GM21529 (cell line): ENCODE data around the gene KRTAP5-4.

Source experiments
- ATAC-seq: cut with Tn5 transposase; IDR thresholded peaks from one replicate; pipeline ENCODE4 v1.9.1; 2021; ENCODE audit not compliant: unreplicated experiment

The KRTAP5-4 gene

DNA sequence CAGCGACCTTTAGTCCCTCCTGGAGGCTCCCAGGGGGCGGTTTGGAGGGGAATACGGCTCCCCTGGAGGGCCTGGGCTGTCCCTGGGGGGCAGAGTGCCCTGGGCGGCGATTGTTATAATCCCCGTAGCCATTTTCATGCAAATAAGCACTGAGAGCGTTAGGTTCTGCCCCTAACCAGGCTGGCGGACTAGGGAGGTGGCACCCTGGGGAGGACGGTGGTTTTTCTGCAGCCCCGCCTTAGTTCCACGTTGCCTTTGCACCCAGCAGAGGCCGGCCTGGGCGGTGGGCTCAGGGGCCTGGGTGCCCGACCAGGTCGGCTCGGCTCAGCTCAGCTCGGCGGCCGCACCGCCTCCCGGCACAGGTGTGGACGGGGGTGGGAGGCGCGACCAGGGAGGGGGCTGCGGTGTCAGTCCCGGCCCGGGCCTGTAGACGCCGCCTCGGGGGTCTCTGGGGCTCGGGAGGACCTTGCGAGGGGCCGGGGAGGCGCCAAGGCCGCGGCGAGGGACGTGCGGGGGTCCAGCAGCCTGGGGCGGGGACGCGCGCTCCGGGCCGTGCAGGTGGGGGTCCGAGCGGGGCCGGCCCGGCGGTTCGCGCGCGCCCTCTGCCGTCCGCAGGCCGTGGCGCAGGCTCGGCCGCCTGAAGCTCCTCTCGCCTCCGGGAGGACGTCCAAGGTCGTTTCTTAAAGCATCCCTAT, 47.6 kb downstream of the KRTAP5-4 start:
- ATAC-seq = no peak

DNA sequence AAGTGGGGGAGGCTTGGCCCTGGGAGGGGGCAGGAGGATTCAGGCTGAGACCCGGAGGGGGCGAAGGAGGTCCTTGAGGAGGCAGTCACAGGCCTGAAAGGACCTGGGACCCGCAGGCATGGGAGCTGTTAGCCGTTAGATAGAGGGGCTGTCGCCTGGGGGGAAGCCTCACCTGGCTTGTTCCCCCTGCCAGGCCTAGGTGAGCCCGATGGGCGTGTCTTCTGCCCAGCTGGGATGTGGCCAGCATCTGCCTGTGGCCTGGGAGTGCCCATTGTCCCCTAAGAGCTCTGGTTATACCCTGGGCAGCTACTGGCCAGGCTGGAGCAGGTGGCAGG, 48.1 kb downstream of the KRTAP5-4 start:
- ATAC-seq = no peak

DNA sequence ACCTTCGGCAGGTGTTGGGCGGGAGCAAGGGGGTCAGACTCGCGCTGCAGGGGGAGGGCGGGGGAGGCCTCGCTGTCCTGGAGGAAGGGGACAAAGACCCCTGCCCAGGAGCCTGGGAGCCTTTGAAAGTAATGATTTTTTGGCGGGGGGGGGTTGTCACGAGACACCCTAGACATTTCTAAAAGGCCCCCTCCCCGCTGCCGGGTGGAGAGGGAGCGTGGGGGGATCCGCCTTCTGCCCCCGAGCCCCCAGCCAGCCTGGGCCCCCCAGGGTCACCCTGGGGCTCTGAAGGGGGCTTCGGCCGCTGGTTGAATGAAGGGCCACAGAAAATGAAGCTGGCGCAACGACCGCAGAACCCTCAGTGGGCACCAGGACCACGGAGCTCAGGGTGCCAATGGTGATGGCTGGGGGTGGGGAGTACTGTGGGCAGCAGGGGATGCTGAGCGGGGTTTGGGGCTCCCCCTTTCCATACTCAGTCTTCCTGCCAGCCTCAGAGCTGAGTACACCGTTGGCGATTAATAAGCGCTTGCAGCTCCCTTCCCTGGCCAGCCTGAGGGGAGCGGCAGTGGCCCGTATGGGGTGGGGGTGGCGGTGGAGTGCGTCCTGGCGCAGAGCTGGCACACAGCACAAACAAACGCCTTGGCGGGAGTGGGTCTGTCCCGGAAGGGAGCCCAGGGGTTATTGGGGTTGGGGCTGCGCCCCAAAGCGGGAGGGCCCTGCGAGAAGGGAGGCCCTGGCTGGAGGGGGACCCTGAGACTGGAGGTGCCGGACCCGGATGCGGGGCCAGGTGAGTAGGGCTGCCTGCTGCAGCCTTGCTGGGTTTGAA, 48.6 kb downstream of the KRTAP5-4 start:
- ATAC-seq = no peak

DNA sequence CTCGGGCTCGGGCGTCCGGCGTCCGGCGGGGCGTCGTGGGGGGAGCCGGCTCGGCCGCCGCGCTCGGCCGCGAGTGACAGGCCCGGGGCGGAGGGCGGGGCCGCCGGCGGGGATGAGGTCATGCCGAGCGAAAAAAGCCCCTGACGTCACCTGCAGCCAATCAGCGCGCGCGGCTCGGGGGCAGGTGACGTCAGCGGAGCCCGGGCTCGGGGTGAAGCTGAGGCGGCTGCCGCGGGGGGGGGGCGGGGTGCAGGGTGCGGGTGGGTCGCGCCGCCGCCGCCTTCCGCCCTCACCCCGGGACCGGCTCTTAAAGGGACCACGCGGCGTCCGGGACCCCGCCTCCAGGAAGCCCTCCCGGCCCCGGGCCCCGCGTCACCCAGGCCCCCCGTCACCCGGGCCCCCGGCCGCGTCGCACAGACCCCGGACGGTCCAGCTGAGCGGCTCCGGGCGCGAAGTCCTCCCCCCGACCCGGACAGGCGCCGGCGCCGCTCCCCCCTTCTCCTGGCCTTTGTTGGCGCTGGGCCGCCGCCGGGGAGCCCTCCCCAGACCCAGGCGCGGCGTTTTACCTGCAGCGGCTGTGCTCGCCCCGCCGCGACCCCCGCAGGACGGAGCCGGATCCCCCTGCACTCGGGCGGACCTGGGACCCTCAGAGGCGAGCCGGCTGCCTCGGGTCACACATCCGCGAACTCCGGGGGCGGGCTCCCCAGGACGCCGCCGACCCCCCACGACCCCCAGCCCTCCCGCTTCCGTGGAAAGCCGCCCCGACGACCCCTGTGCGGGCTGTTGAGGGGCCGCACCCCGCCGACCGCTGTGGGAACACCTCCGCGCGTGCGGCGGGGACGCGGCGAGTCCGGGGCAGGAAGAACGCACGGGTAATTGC, 49.5 kb downstream of the KRTAP5-4 start, which contains the start of gene DUSP8:
DUSP8 (minus strand) TSS at position 75 of the 880 bp plus-strand sequence. CDS start 6,445 bp downstream, outside the sequence.
- peak; percentile 43 for ATAC-seq

DNA sequence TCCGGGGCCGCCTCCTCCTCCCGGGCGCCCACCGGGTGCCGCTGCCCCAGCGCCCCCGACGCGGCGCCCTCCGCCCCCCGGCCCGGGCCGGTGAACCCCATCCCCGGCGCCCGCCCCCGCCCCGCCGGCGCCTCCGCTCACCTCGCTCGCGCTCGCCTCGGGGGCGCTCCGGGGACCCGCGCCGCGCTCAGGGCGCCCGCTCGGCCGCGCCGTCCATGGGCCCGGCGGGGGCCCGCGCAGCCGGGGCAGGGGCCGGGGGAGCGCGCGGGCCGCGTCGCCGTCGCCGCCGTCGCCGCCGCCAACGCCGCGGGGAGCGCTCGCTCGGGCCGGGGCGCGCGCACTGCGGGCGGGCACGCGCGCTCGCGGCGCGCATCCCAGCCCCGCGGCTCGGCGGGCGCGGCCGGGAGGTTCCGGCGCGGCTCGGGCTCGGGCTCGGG, 50.2 kb downstream of the KRTAP5-4 start:
- ATAC-seq = no peak
